Posterior cingulate gyrus (tissue), 11 donors: ENCODE data around the gene TBC1D2B.
A peak's percentile ranks its signal among the peaks of the same experiment; 100 is the strongest.

Experiments used
- DNase-seq, 10 donors: peaks; one replicate each; pipeline versions ENCODE4 v3.0.0 to v3.0.0-alpha.2; 2020 to 2021; ENCODE audit warnings: mixed read lengths in 3 of 10
- intact Hi-C: fragments of 100-400 bp; cut with DNase I; formaldehyde crosslinking; loops from one replicate; pipeline ENCODE4 v1.15.1; 2023

The TBC1D2B gene

DNA sequence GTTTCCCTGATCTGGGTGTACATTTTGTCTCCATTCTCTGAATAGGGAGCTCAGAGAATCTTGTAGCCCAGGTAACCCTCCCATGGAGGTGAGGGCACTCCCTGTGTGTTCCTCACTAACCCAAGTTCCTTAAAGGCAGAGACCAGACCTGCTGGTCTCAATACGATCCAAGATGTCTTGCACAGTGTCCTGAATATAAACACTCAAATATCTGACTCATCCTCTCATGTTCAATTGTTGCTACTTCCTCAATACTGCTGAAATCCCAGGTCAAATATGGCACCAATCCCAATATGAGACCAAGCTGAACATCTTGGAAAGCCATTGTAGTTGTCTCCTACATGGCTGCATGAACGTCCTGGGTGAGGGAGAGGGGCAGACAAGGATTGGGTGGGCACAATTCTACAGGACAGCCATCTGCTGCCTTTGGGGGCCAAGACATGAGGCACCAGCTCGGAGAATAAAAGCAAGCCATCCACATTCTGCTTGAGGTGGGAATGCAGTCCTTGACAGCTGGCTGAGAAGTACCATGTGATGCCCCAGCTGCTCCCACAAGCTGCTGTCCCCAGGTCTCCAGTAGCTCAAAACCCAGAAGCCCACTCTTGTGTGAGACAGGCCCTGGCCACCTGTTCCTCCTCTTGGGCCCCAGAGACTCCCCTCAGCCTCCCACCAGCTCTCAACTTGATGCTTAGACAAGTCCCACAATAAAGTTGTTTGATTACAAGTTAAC is 18.2 kb downstream of the TBC1D2B start:
- intact Hi-C loops: no loop called here
- peak in 1 of 10 donors; percentile 47 for DNase-seq

DNA sequence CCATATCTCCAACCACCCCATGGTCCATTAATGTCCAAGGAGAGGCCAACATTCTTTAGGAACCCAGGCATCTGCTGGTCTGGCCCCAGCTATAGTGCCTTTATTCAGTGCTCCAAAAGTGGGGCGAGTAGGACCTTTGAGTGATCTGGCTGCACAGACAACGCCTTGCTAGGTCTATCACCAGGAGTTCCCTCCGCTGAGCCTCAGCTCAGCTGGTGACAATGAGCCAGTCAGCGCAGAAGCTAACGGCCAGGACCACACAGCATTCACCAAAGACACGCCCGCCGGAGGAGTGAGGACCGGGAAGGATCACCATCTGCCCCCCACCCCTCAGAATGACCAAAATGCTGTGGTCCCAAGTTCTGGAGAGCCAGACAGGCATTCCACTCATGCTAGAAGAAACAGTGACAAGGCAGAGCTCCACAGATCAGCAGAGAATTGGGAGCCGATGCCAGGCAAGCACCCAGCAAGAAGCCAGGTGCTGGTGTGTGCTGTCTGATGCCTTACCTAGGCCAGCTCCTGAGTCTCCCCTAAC is 19.0 kb downstream of the TBC1D2B start:
- intact Hi-C loops: no loop called here
- DNase-seq: peak in 1 of 10 donors; percentile 57

DNA sequence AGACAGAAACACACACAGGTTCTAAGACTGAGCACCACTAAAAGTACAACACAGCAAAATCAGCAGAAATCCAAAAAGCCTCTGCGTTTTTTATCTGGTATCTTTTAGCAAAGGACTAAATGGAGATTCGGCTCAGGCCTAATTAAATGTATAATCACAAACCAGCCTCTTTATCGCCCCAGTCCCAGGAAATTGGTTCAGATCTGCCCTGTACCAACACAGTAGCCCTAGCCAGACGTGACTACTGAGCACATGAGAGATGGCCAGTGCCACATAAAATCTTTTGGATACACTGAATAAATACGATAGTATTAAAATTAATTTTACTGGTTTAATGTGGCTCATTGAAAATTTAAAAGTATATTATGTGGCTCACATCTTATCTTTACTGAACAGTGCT is 19.7 kb downstream of the TBC1D2B start:
- intact Hi-C loops: no loop called here
- DNase-seq: no peak

GRCh38 chr15:78056714-78057269 is 20.7 kb downstream of the TBC1D2B start:
- peak in 3 of 10 donors; percentile 38 to 86 (median 75) for DNase-seq
- intact Hi-C loops: no loop called here

- peak in 1 of 10 donors; percentile 42 for DNase-seq
Observed at GRCh38 chr15:78055919-78056713, 21.4 kb downstream of the TBC1D2B start.

DNA sequence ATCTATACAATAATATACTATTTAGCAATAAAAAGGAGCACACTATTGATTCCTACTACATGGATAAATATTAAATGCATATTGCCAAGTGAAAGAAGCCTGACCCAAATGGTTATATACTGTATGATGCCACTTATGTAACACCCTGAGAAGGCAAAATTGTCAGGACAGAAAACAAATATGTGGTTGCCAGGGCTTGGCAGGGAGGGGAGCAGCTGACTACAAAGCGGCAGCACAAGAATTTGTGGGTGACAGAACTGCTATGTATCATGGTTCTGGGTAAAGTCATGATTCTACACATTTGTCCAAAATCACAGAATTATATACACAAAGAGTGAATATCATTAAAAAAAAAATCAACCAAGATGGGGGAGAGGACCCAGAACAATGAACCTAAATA is 22.5 kb downstream of the TBC1D2B start:
- peak in 2 of 10 donors; percentile 62 to 86 for DNase-seq

More at GRCh38 chr15:78055919-78056713, 21.4 kb downstream of the TBC1D2B start:
- intact Hi-C loops: no loop called here

GRCh38 chr15:78054518-78054917 is 23.0 kb downstream of the TBC1D2B start:
- no peak for DNase-seq
- intact Hi-C loops: no loop called here

More for the DNA sequence above, 22.5 kb downstream of the TBC1D2B start:
- intact Hi-C loops: no loop called here

GRCh38 chr15:78052545-78052944 is 25.0 kb downstream of the TBC1D2B start:
- no peak for DNase-seq
- intact Hi-C loops: no loop called here

GRCh38 chr15:78052001-78052401 is 25.5 kb downstream of the TBC1D2B start:
- intact Hi-C loops: no loop called here
- no peak for DNase-seq

- intact Hi-C loops: no loop called here
- no peak for DNase-seq
Observed at GRCh38 chr15:78051596-78051995, 25.9 kb downstream of the TBC1D2B start.

- DNase-seq: no peak
- intact Hi-C loops: no loop called here
Observed at GRCh38 chr15:78050826-78051225, 26.7 kb downstream of the TBC1D2B start.

DNA sequence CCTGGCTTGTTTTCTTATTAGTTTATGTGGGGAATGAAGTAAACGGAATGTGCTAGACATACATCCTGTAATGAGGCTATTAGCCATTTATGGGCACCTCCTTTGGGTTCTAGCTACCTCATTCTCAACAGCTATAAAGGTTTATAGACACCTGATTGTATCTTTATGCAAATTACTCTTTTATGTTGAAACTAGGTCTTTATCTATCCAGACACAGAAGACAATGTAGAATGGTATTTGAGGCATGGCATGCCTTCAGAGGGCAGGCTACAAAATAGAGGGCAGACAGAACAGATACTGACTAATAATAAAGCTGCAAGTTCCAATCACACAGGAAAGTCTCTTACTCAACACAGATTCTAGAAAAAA is 27.1 kb downstream of the TBC1D2B start:
- intact Hi-C loops: no loop called here
- no peak for DNase-seq

GRCh38 chr15:78049691-78050440 is 27.6 kb downstream of the TBC1D2B start:
- DNase-seq: peak in 8 of 10 donors; percentile 39 to 93 (median 68)
- intact Hi-C loops: no loop called here

GRCh38 chr15:78048628-78048920 is 28.9 kb downstream of the TBC1D2B start:
- no peak for DNase-seq
- intact Hi-C loops: no loop called here

DNA sequence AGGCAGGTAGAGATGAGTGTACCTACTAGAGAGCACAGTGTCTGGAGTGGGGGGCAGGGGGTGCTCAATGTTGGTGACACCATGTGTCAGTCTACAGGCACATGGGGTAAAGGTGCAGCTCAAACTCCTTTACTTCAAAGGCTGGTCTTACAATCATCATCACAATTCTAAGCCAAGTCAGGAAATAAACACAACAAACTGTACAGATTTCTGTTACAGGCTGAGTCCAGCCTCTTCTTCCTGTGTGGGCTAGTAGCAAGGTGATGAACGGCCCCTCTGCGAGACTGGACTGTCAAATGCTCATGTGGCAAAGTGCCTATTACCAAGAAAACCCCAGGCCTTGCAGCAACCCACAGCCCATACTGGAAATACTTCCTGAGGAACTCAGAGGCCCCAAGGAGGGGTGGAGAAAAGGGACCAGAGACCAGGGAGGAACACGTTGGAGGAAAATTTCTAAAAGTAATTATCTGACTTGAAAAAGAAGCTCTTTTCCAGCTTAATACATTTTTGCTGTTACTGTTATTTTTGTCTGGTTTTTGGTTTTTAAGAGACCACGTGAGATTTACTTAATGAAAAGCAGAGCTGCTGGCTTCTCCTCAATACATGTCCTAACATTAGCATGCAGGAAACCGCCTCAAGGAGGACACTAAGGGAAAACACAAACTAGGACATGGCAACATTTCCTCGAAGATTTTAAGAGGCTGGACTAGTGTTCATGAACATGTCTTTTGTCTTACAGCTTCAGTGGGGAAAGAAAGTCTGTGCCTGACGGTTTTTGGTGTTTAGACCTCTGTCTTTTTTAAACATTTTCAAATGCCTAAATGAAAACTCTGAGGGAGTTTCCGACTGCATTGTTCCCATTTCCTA is 29.5 kb downstream of the TBC1D2B start:
- intact Hi-C loops: no loop called here
- DNase-seq: peak in 1 of 10 donors; percentile 79

DNA sequence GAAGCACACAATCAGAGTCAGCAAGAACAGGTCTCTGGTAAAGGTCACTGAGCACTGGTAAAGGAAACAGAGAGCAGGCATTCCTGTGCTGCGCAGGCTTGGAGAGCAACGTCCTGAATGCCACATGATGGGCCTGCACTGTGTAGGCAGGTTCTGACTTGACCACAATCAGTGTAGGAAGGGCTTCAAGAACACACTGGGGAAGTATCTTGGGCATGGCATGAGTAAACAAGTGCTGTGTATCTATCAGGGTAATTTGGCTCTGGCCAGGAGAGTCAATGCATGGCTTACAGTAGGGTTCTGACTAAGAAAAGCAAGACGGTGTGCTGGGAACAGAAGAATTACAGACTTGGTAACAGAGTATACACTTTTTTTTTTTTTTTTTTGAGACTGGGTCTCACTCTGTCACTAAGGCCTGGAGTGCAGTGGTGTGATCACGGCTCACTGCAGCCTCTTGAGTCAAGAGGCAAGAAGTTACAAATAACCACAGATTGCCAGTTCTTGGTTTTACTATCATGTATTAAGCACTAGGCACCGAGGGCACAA is 30.6 kb downstream of the TBC1D2B start:
- intact Hi-C loops: no loop called here
- no peak for DNase-seq

- intact Hi-C loops: no loop called here
Observed at GRCh38 chr15:78045189-78045588, 32.3 kb downstream of the TBC1D2B start.

DNA sequence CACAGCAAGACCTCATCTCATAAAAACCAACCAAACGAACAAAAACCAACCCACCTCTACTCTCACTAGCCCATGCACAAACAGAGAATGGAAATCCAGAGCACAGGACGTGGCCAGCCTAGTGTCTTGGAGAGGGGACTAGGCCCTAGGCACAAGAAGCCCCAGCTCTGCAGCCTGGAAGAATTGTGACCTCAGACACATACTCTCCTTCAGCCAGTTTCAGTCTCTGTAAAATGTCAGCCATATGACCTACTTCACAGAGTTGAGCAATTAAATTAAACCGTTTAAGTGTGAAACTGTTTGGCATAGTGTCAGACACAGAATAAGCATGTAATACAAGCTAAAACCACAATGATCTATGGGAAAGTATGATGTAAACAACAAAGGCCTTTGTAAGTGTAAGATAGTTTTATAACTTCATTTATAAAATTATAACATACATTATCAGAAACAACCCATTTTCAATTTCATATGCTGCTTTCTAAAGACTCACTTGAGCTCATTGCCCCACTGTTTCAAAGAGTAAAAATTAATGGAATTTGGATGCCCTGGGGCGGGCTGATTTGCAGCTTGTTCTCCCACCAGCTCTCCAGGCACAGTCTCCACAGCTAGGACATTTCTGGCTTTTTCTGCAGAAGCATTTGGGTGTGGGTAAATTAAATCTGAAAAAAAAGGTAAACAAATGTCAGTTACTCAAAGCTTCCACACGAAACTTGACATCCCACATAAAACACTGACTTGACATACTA is 32.9 kb downstream of the TBC1D2B start:
- intact Hi-C loops: no loop called here
- DNase-seq: no peak

More at GRCh38 chr15:78045189-78045588, 32.3 kb downstream of the TBC1D2B start:
- DNase-seq: no peak

GRCh38 chr15:78041946-78042345 is 35.6 kb downstream of the TBC1D2B start:
- DNase-seq: no peak
- intact Hi-C loops: no loop called here
